Esophagus muscularis mucosa (tissue), 4 donors: ENCODE results near the gene ADAMTS19.

Experiments used
- CTCF ChIP-seq, 3 experiments: fragments of 200-600 bp in 2 of 3; fragments of 450-650 bp in 1 of 3; sonication (generic) in 2 of 3; IDR thresholded peaks; one replicate each; pipeline ENCODE4 v1.5.1; 2017 to 2019; ENCODE audit warnings: antibody characterized with exemption in 3 of 3, mild to moderate bottlenecking in 2 of 3, moderate library complexity in 1 of 3
- EP300 ChIP-seq: sonication (generic); formaldehyde crosslinking; IDR thresholded peaks from one replicate; pipeline ENCODE4 v1.6.1; 2017; ENCODE audit warnings: antibody characterized with exemption
- POLR2A ChIP-seq: fragments of 450-650 bp; IDR thresholded peaks from one replicate; pipeline ENCODE4 v1.6.1; 2017; ENCODE audit warnings: antibody characterized with exemption, moderate library complexity, mild to moderate bottlenecking, low read depth
- POLR2AphosphoS5 ChIP-seq, 2 donors: sonication (generic); formaldehyde crosslinking; IDR thresholded peaks; one replicate each; pipeline ENCODE4 v1.6.1; 2017; ENCODE audit warnings: antibody characterized with exemption in 2 of 2

GRCh38 chr5:129672006-129672405 is 211.9 kb downstream of the ADAMTS19 start:
- TF ChIP-seq POLR2AphosphoS5 (IDR thresholded peaks at IDR 0.05) (no peak), CTCF (IDR thresholded peaks at IDR 0.05) (no peak), POLR2A (no peak), EP300 (no peak)
